HG03432 (cell line): ENCODE results near the gene RAB11FIP2.
"Not testable (repeated sequence)": the region's sequence is repeated elsewhere in the genome, so short reads cannot be mapped to it uniquely, and the experiment has no call there.

Source experiments
- ATAC-seq: cut with Tn5 transposase; IDR thresholded peaks from one replicate; pipeline ENCODE4 v1.9.1; 2021; ENCODE audit warnings: mild to moderate bottlenecking, moderate library complexity; ENCODE audit not compliant: unreplicated experiment

The RAB11FIP2 gene, protein sequence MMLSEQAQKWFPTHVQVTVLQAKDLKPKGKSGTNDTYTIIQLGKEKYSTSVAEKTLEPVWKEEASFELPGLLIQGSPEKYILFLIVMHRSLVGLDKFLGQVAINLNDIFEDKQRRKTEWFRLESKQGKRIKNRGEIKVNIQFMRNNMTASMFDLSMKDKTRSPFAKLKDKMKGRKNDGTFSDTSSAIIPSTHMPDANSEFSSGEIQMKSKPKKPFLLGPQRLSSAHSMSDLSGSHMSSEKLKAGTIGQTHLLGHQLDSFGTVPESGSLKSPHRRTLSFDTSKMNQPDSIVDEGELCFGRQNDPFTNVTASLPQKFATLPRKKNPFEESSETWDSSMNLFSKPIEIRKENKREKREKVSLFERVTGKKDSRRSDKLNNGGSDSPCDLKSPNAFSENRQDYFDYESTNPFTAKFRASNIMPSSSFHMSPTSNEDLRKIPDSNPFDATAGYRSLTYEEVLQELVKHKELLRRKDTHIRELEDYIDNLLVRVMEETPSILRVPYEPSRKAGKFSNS

GRCh38 chr10:118046395-118047156 is at the start of gene RAB11FIP2:
TSS of gene RAB11FIP2 (minus strand) at chr10:118046941. CDS start at chr10:118046163, 778 bp downstream.
- peak; percentile 97 for ATAC-seq

GRCh38 chr10:118096022-118096421 is 49.3 kb upstream of the RAB11FIP2 start:
- no peak for ATAC-seq

- no peak for ATAC-seq
Measured at GRCh38 chr10:118092209-118092608, 45.5 kb upstream of the RAB11FIP2 start.

DNA sequence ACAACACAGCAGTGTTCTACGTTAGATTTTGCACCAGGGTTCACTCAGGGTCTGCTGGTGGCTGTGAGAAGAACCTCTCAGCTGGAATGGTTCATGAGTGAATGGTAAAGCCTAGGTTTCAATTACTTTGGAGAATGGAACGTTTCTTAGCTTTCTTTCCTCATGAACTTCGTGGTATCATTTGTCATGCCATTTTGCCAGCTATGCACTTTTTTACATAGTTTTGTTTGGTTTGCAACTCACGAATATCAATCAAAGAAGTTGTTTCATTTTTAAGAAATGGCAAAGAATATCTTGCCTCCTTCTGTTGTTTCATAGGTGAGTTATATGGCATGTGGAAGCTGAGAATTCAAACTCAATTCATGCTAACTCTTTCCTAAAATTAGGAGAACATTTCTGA is 34.1 kb upstream of the RAB11FIP2 start:
- ATAC-seq: no peak

- ATAC-seq: no peak
Measured at GRCh38 chr10:118076705-118077104, 30.0 kb upstream of the RAB11FIP2 start.

- no peak for ATAC-seq
Measured at GRCh38 chr10:118072840-118073239, 26.1 kb upstream of the RAB11FIP2 start.

- not testable (repeated sequence) for ATAC-seq
Measured at GRCh38 chr10:118067389-118067788, 20.6 kb upstream of the RAB11FIP2 start.

DNA sequence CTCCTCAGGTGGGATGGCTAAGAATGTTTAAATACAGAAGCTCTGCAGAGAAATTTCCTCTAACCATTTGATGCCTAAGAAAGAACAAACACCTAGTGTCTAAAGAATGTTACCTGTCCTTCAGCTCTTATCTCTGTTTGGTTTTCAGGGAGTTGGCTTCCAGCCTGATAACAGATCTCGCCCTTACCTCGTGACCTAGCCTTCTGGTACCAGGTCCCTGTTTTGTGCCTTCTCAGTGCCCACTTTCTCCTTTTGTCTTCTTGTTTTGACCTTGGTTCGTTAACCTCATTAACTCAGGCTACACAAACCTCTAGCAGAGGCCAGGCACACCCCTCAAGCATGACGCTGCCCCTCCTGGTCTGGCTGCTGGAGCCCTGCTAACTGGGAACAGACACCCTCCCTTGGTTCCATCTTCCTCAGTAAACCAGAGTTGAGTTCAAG is 16.1 kb upstream of the RAB11FIP2 start:
- no peak for ATAC-seq

- ATAC-seq: no peak
Measured at GRCh38 chr10:118058371-118058770, 11.6 kb upstream of the RAB11FIP2 start.

- no peak for ATAC-seq
Measured at GRCh38 chr10:118057361-118057760, 10.6 kb upstream of the RAB11FIP2 start.

DNA sequence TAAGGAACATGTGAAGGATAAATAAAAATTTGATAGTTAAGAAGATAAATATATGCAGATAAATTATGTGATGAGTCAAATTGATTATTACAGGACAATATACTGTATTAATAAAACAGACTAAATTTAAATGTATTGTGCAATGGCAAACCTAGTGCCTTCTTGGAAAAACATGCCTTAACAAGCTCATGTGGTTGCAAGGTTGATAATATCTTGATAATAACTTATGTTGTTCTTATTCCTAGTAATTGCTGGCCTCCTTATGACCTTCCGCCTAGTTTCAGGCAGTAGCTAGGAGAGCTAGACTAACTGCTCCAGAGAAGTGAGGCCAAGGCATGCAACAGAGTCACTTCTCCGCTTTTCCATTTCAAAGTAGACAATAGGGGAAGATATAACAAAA is 7.6 kb upstream of the RAB11FIP2 start:
- ATAC-seq: no peak

- no peak for ATAC-seq
Measured at GRCh38 chr10:118052816-118053215, 6.1 kb upstream of the RAB11FIP2 start.

DNA sequence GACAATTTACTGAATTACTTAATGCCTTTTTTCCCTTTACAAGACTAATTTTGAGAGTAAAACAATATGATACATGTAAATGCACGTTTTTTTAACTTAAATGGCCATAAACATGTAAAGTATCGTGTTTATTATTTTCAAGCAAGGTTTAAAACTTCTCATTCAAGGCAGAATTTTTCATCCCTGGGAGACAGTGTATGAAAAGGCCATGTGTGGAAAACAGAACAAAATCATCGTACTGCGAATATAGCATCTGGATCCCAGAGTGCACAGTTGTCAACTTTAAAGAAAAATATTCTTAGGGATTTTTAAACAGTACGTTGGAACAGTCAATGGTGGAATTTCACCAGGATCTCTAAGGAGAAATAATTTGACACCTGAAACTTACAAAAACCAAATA is 1.1 kb upstream of the RAB11FIP2 start:
- ATAC-seq: no peak

- ATAC-seq: peak; percentile 22
Measured at GRCh38 chr10:118047157-118047719, 497 bp upstream of the RAB11FIP2 start.

DNA sequence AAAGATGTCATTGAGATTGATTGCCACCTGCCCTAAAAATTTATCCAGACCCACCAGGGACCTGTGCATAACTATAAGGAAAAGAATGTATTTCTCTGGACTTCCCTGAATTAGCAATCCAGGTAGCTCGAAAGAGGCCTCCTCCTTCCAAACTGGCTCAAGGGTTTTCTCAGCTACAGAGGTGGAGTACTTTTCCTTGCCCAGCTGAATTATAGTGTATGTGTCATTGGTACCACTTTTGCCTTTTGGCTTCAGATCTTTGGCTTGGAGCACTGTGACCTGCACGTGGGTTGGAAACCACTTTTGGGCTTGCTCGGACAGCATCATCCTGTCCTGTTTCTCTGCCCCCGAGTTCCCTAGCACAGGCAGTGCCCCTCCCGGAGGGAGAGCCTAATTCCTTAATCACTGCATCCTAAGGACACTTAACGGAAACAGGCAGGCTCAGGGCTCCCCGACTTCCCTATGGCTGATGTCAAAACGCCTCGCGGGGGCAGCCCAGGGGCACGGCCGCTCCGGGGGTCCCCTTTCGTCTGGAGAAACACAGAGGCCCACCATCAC is 825 bp downstream of the RAB11FIP2 start:
- ATAC-seq: peak; percentile 34

- ATAC-seq: no peak
Measured at GRCh38 chr10:118045158-118045836, 1.4 kb downstream of the RAB11FIP2 start.

GRCh38 chr10:118042827-118043242 is 3.9 kb downstream of the RAB11FIP2 start:
- ATAC-seq: no peak

GRCh38 chr10:118042336-118042735 is 4.4 kb downstream of the RAB11FIP2 start:
- ATAC-seq: no peak

- ATAC-seq: no peak
Measured at GRCh38 chr10:118041316-118041715, 5.4 kb downstream of the RAB11FIP2 start.

DNA sequence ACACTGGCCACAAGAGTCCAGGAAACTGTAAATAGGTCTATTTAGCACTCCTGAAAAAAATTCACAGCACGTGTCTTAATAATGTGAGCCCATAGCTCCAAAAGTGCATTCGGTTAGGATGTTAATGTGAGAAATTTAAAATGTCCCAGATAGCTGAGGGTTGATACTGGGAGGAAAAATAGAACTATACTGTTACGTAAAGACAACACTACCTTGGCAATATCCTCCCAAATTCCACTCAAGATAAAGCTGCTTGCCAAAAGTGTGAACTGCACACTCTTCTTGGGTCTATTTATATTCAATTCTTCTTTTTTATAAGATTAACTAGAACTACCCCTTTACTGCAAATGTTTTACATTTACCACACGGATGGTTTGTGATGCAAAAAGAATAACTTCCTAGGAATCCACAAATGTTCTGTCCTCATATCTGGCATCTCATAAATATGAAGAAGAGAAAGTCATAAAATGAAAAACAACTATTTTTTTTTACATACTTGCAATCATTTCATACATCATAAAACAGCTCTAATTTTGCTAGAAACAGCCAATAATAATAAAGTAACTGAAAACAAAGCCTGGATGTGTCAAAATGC is 10.4 kb downstream of the RAB11FIP2 start:
- no peak for ATAC-seq
